Suppressor macrophage treated with lipopolysaccharide for 1 hour (primary cell): ENCODE data around the gene MAN1B1.

Experiments used
- DNase-seq, 3 donors: peaks; one replicate each; pipeline ENCODE4 v3.0.0-alpha.2; 2020 to 2022

The MAN1B1 gene

DNA sequence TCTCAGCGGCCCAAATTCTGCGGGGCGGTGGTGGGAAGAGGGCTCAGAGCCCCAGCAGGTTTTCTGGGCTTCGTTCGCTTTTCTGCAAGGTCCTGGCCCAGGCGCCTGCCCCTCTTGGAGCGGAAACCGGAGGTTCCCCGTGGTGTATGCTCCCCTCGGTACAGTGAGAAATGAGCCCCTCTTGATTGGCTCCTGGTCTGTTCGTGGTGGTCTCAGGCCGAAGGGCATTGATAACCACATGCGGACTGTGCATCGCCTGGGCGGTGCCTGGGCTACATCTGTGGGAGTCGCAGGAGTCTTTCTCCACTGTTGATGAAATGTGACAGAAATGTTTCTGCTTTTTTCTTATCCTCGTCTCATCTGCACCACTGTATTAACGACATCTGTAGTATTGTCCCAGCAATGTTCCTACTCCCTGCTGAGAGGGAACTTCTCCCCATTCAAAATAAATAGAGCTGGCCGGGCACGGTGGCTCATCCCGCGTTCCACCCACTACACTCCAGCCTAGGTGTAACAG is 682 bp downstream of the MAN1B1 start:
- peak in 1 of 3 donors; percentile 30 for DNase-seq

DNA sequence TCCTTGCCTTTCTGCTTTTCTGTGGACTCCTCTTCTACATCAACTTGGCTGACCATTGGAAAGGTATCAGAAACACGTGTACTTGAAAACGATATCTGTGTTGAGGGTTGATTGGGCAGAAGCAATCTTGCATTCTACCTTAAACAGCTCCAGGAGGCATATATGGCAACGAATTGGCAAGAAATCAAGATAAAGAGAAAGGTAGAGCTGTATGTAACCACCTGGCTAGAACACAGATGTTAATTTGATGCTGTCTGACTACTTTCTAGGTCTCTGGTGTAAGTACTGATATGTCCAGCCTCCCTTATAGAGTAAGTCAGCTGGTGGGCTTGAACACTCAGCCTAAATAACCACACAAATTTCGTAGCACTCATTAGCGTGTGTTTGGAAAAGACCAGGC is 1.3 kb downstream of the MAN1B1 start:
- DNase-seq: no peak

DNA sequence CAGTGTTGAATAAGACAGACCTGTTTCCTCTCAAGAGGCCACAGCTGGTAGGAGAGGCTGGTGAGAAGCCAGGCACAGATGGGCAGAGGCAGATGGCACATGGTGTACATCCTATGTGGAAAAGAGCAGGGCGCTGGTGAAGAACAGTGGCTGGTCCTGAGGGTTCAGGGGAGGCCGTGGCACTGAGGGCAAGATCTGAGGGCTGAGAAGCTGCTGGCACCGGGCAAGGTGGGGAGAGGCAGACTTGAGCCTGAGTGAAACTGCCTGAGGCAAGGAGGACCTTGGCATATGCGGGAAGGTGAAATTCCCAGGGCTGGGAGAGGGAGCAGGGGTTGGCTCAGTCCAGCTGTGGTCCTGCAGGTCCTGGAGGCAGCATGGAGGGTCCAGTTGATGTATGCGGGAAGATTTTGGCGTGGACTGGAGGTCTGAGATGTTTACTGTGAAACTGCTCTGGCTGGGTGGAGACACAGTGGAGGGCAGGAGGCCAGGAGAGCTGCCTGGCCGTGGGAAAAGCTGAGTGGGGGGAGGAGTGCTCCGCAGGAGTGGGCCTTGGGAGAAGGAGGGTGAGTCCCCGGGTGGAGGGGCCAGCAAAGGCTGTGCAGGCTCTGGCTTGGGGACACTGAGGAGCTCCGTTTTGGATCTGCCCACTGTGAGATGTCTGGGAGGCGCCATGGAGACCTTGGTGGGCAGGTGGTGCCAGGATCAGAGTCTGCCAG is 2.6 kb downstream of the MAN1B1 start:
- no peak for DNase-seq

DNA sequence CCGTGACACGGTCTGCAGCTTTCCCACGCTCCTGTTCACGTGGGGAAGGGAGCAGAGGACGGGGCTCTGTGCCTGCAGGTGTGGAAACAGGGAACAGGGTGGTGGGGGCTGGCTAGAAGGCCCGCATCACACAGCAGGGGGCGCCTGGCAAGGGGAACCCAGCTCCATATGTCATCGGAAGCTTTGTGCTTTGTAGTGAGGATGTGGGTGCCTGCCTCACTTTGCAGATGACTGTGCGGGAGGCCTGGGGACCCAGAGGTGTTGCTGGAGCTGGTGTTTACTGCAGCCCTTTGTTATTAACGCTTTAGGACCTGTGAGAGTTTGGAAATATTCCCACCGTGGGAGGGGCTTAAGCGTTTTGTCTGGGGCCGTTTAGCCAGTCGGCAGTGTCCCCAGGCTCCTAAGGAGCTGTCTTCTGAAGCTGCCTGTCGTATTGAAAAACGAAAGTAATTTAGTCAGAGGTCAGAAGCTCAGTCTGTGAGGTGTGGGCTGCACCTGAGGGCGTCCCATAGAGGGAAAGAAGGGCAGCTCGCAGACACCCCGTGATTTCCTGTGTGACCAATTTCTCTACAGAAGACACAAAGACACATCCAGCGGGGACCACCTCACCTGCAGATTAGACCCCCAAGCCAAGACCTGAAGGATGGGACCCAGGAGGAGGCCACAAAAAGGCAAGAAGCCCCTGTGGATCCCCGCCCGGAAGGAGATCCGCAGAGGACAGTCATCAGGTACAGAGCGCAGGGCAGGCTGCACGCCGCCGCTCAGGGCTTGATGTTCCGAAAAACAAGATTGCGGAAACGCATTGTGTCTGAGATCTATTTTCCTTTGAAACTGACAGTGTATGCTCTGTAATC is 9.1 kb downstream of the MAN1B1 start:
- no peak for DNase-seq

DNA sequence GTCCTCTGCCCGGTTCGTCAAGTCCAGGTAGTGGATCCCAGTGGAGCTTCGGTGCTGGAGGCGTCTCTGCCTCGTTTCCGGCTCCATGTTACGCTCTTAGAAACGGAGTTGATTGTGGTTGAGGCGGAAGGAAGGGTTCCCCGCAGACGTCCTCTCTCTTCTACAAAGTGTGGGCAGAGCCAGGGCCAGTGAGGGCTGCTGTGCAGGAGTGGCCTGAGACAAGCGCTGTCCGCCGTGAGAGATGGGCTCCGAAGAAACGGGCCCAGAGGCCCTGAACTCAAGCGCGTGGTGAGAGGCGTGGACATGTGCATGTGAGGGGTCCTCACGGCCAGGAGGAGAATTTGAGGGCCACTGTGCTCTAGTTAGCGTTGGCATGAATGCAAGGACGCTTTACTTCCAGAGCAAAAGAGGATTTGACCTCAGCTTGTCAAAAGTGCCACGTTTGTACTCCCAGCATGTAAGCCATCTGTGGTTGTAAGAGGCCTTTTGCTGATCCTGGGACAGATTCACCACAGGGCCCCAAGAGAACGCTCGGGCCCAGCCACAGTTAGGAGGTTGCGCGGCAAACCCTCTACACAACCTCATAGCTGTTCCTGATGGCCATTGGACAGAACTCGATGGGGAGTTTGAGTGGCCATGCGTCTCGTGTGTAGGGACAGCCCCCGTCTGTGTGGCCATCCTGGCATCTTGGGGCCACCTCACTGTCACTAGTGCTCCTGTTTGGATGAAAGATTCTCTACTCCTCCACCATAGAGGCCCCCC is 10.2 kb downstream of the MAN1B1 start:
- DNase-seq: no peak

DNA sequence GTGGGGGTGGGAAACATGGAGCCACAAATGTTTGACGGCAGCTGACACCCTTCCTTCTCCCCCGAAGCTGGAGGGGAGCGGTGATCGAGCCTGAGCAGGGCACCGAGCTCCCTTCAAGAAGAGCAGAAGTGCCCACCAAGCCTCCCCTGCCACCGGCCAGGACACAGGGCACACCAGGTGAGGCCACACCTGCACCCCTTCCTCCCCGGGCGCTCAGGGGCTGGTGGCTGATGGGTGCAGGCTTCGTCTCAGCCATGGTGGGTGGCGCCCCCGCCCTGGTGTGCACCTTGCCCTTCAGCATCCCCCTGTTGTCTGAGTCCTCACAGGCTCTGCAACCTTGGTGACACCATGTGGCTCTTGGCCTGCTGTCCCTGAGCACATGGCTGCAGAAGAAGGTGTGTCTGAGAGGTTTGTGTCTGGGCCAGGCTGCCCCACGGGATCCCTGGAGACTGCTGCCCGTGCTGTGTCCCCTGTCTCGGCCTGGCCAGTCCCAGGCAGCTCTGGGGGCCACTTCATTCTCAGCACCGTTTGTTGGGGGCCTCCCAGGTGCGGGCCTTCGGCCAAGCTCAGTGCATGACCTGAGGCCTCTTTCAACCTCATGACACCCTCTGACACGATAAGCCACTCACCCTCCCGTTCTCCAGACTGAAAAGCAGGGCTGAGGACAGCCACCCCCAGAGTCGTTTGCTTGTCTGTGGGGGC is 11.1 kb downstream of the MAN1B1 start:
- DNase-seq: no peak

DNA sequence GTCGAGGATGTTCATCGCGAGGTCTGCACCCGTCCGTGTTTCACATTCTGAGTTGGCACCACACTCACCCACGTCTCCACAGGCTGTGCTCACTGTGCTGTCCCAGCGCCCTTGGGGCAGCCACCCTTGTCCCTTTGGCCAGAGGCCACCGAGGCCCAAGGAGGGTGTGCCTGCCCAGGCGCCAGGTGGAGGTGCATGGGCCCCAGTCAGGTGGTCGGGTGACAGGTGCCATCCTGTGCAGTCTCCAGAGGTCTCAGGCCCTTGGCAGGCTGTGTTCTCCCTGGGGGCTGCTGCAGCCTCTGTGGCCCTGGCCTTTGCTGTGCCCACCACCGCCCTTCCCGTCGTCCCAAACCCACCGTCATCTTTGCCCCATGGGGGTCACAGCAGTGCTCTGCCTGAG is 12.4 kb downstream of the MAN1B1 start:
- no peak for DNase-seq

DNA sequence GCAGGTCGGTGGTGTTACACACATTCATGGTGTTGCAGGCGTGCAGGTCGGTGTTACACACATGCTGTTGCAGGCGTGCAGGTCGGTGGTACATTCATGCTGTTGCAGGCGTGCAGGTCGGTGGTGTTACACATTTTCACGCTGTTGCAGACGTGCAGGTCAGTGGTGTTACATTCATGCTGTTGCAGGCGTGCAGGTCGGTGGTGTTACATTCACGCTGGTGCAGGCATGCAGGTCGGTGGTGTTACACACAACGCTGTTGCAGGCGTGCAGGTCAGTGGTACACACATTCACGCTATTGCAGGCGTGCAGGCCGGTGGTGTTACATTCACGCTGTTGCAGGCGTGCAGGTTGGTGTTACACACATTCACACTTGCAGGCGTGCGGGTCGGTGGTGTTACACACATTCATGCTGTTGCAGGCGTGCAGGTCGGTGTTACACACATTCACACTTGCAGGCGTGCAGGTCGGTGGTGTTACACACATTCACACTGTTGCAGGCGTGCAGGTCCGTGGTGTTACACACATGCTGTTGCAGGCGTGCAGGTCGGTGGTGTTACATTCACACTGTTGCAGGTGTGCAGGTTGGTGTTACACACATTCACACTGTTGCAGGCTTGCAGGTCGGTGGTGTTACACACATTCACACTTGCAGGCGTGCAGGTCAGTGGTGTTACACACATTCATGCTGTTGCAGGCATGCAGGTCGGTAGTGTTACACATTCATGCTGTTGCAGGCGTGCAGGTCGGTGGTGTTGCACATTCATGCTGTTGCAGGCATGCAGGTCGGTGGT is 16.6 kb downstream of the MAN1B1 start:
- DNase-seq: no peak

DNA sequence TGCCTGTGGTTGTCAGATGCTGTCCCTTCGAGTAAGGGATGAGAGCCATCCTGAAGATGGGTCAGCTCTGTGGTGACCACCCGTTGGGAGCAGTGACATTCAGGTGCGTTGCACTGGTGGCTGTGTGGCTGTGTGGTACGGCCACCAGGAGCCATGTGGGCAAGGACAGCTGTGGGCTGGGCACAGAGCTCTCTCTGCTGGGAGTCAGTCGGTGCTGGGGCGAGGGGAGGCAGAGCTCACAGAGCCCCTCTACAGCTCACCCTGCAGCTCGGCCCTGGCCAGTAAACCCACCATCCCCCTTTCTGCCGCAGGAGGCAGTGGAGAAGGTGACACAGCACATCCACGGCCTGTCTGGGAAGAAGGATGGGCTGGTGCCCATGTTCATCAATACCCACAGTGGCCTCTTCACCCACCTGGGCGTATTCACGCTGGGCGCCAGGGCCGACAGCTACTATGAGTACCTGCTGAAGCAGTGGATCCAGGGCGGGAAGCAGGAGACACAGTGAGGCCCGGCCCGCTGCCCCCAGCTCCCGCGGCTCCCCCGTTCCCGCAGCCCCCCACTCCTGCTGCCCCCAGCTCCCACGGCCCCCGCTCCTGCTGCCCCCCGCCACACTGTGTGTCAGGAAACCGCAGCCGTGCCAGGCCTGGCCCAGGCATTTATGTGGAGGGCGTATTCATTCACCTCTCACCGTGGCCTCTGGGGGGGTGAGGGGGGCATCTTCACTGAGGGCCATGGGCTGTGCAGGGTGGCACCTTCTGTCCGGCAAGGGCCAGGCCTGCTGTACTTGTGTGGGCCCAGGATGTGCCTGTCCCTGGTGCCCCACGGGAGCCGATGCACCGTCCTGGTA is 19.3 kb downstream of the MAN1B1 start:
- DNase-seq: no peak

DNA sequence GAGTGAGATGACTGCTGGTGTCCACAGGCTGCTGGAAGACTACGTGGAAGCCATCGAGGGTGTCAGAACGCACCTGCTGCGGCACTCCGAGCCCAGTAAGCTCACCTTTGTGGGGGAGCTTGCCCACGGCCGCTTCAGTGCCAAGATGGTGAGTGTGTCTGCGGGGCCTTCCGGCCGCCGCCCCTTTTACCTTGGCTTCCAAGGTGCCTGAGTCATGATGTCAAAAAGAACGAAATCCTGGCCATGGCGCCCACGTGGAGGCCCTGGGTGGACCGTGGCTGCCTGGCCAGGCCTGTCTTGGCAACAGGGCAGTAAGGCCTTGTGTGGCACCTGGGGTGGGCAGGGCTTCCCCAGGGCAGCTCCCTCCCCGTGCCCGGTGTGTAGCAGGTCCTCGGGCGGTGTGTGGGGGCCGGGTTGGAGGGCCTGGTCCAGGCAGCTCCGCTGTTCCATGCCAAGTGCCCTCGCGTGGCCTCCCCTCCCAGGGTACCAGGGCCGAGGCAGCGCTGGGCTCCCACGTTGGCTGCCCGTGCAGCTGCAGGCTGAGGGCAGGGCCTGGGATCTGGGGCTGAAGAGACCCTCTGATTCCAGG is 20.0 kb downstream of the MAN1B1 start:
- DNase-seq: no peak

DNA sequence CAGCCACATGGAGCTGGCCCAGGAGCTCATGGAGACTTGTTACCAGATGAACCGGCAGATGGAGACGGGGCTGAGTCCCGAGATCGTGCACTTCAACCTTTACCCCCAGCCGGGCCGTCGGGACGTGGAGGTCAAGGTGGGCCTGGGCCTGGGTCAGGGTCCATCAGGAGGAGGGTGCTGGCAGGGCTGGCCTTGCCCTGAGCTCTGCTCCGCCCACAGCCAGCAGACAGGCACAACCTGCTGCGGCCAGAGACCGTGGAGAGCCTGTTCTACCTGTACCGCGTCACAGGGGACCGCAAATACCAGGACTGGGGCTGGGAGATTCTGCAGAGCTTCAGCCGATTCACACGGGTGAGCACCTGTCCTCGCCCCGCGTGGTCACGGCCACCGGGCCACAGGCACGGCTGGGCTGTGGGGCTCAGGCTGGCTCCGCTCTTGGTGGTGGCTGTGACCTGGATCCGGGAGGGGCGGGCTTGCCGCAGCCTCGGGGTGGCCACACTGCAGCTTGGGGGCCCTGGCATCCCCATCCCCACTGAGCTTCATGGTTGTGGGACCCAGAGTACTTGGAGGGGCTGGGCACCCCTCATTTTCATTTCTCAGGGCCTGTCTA is 20.6 kb downstream of the MAN1B1 start:
- DNase-seq: no peak

DNA sequence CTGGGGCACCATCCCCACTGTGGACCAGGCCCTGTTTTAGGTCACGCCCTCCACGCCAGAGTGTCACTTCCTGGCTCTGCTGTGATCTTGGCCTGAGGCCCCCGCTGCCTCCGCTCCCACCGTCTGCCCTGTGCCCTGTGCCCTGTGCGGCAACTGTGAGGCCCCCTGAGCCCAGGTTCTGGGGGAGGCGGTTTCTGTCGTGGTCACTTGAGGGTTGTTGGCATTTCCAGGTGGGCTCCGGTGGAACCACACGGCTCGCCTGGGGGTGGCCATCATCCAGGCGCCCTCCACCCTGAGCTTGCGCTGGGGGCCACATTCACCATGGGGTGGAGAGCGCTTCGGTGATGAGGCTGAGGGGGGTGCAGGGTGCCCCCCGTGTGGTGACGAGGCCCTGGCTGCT is 21.2 kb downstream of the MAN1B1 start:
- DNase-seq: no peak

DNA sequence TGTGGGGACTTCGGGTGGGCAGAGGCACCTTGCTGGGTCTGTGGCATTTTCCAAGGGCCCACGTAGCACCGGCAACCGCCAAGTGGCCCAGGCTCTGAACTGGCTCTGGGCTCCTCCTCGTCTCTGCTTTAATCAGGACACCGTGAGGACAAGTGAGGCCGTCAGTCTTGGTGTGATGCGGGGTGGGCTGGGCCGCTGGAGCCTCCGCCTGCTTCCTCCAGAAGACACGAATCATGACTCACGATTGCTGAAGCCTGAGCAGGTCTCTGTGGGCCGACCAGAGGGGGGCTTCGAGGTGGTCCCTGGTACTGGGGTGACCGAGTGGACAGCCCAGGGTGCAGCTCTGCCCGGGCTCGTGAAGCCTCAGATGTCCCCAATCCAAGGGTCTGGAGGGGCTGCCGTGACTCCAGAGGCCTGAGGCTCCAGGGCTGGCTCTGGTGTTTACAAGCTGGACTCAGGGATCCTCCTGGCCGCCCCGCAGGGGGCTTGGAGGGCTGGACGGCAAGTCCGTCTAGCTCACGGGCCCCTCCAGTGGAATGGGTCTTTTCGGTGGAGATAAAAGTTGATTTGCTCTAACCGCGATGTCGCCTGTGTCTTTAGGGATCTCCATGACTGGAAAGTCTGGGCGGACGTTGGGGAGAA is 21.9 kb downstream of the MAN1B1 start:
- DNase-seq: no peak

DNA sequence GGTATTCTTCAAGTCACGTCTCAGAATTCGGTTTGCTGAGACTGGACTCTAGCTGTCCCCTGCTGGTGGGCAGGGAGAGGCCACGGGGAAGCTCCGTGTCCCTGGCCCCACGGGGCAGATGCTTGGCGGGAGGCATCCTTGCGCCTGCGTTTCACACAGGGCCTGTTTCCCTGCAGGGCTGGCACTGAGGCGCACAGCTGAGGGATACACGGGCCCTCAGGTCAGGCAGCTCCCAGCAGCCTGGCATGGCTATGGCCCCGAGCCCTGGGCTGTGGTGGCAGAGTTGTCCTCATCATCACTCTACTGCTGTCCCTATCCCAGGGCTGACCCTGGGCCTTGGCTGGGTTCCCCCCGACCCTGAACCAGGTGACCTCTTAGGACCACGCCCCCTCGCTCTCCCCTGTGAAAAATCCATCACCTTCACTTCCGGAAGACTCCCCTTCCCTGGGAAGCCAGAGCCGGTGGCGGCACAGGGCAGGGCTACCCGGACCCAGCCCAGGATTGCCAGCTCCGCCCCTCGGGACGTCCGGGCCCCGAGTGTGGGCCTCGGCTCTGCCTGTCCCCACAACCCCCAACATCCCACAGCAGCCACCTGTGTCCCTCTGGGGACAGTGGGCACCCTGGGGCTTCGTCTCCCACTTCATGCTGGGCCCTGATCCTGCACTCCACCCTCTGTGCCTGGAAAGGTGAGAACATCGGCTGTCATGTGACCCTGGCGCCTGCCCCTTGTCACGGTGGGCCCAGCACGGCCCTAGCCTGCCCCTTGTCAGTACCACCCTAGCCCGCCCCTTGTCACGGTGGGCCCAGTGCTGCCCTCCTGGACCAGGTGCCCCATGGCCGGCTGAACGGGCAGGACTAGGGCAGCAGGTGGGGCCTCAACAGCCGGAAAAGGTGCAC is 22.7 kb downstream of the MAN1B1 start:
- no peak for DNase-seq

DNA sequence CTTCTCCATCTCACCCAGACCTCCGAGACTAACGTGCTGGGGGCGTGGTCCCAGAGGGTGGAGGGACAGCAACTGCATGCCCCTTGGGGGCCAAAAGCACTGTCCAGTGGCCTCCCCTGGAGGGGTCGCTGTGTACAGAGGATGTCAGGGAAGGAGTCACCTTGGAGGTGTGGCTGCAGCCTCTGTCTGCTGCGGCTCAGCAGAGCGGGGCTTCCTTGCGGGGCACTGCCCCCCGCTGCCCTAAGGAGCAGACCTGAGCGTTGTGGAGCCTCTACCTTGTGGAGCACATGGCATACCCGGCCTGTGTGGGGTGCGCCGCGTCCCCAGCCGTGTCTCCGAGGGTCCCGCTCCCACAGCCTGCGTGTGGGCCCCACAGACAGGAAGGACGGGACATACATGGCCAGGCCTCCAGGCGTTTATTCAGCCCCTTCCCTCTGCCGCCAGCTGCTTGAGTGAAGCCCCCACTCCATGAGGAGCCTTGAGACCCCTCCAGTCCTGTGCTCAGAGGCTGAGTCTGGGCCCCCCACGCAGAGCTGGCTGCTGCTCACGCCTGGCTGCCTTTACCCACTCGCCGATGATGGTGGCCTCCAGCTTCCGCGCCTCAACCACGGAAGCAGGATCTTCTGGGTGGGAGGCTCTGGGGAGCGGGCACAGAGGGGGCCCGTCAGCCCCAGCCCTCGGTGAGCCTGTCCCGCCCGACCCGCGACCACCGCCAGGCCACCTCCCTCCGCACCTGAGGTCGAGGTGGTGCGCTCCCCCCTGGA is 23.5 kb downstream of the MAN1B1 start:
- no peak for DNase-seq

DNA sequence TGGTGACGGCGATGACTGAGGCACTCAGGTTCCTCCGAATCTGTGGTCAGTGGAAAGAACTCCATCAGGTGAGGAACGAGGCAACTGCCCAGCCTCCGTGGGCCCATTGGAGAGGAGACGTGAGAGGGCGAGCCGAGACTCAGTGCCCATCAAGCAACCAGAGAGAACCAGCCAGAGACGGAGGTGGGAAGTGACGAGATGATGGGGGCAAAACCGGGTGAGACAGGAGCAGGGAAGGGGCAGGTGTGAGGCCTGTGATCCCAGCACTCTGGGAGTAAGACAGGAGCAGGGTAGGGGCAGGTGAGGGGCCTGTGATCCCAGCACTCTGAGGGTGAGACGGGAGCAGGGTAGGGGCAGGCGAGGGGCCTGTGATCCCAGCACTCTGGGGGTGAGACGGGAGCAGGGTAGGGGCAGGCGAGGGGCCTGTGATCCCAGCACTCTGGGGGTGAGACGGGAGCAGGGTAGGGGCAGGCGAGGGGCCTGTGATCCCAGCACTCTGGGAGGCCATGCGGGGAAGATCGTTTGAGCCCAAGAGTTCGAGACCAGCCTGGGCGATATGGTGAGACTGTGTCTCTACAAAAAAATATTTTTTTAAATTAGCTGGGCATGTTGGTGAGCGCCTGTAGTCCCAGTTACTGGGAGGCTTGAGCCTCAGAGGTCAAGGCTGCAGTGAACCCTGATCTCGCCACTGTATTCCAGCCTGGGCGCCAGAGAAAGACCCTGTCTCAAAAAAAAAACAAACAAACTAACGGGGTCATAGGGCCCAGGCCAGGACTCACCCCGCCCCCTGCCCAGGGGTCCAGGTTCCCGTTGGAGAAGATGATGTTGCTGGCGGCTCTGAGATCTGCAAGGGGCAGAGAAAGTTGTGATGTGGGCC is 24.4 kb downstream of the MAN1B1 start:
- DNase-seq: no peak
